Astrocyte (in vitro differentiated cells and primary cell): Measurements from ENCODE around the gene SPINK6. TPM values are rescaled to one million over a fixed set of nuclear protein-coding genes. Genes with fewer than 3 reads are reported as not detected.

Experiments used
- DNase-seq: peaks from one replicate; pipeline ENCODE4 v3.0.0-alpha.2; 2010; ENCODE audit warnings: low read depth
- FAIRE-seq: peaks from 2 replicates; lab custom pipeline; 2011; peaks lifted over from hg19 to GRCh38; lab: Jason Lieb, UNC
- H2AFZ ChIP-seq: 2 replicates; pipeline ENCODE4 v1.6.0; 2012; ENCODE audit warnings: low read depth, low read length, inconsistent platforms
- H3K27ac ChIP-seq: 2 replicates; pipeline ENCODE4 v1.5.1; 2011; ENCODE audit warnings: low read depth, low read length, inconsistent platforms
- H3K27me3 ChIP-seq: 2 replicates; pipeline ENCODE4 v1.6.0; 2011; ENCODE audit warnings: low read length, inconsistent platforms; ENCODE audit not compliant: insufficient read depth
- H3K36me3 ChIP-seq: 2 replicates; pipeline ENCODE4 v1.5.1; 2011; ENCODE audit warnings: low read length, inconsistent platforms; ENCODE audit not compliant: insufficient read depth
- H3K4me1 ChIP-seq: 2 replicates; pipeline ENCODE4 v1.5.1; 2011; ENCODE audit warnings: low read length, inconsistent platforms; ENCODE audit not compliant: insufficient read depth
- H3K4me2 ChIP-seq: 2 replicates; pipeline ENCODE4 v1.6.0; 2012; ENCODE audit warnings: low read length, inconsistent platforms
- H3K4me3 ChIP-seq: 2 replicates; pipeline ENCODE4 v1.5.1; 2011; ENCODE audit warnings: low read depth, mild to moderate bottlenecking, low read length, inconsistent platforms; ENCODE audit not compliant: insufficient read depth
- H3K79me2 ChIP-seq: 2 replicates; pipeline ENCODE4 v1.6.0; 2012; ENCODE audit warnings: mild to moderate bottlenecking, low read length, inconsistent platforms; ENCODE audit not compliant: insufficient read depth
- H3K9ac ChIP-seq: 2 replicates; pipeline ENCODE4 v1.6.0; 2012; ENCODE audit warnings: mild to moderate bottlenecking, low read length, inconsistent platforms
- H3K9me3 ChIP-seq: 2 replicates; pipeline ENCODE4 v1.5.1; 2012; ENCODE audit warnings: low read depth, mild to moderate bottlenecking, low read length, inconsistent platforms; ENCODE audit not compliant: insufficient read depth
- H4K20me1 ChIP-seq: 2 replicates; pipeline ENCODE4 v1.6.0; 2012; ENCODE audit warnings: low read length, inconsistent platforms; ENCODE audit not compliant: insufficient read depth
- H3K27ac Mint-ChIP-seq: one replicate; pipeline ENCODE4 v1.8.0; 2021; ENCODE audit warnings: mild to moderate bottlenecking, mixed read lengths; ENCODE audit not compliant: unreplicated experiment
- H3K27me3 Mint-ChIP-seq: one replicate; pipeline ENCODE4 v1.8.0; 2021; ENCODE audit warnings: low read depth, mixed read lengths; ENCODE audit not compliant: unreplicated experiment
- H3K36me3 Mint-ChIP-seq: one replicate; pipeline ENCODE4 v1.8.0; 2021; ENCODE audit warnings: low read depth, mixed read lengths; ENCODE audit not compliant: unreplicated experiment
- H3K4me1 Mint-ChIP-seq: one replicate; pipeline ENCODE4 v1.8.0; 2021; ENCODE audit warnings: low read depth, mixed read lengths; ENCODE audit not compliant: unreplicated experiment
- H3K4me3 Mint-ChIP-seq: one replicate; pipeline ENCODE4 v1.8.0; 2021; ENCODE audit warnings: mild to moderate bottlenecking, moderate library complexity, mixed read lengths; ENCODE audit not compliant: unreplicated experiment
- H3K9me3 Mint-ChIP-seq: one replicate; pipeline ENCODE4 v1.8.0; 2021; ENCODE audit warnings: mild to moderate bottlenecking, mixed read lengths; ENCODE audit not compliant: unreplicated experiment
- CTCF ChIP-seq: IDR thresholded peaks from 2 replicates; pipeline ENCODE4 v1.5.1; 2011; ENCODE audit warnings: low read depth, mild to moderate bottlenecking, inconsistent platforms, low read length, moderate library complexity; ENCODE audit not compliant: insufficient read depth
- EZH2 ChIP-seq: IDR thresholded peaks from 2 replicates; pipeline ENCODE4 v1.6.1; 2012; ENCODE audit warnings: mild to moderate bottlenecking, low read length, inconsistent platforms; ENCODE audit not compliant: insufficient read depth
- total RNA-seq: library from RNA; stranded (reverse); gene quantifications from 2 replicates; pipeline ENCODE4 v1.2.1, GENCODE V29; 2021

The SPINK6 gene
- total RNA-seq, 1 donor from 2014 or later, result not detected

GRCh38 chr5:148163345-148163744, 39.5 kb upstream of the SPINK6 start:
- no peaks in the 10 kb centered on the region for H3K4me1 Mint-ChIP-seq
- H3K4me3 Mint-ChIP-seq, result no peak overlapping the region
- H3K4me1 ChIP-seq, result no peaks in the 10 kb centered on the region
- no peaks in the 10 kb centered on the region for H3K27me3 ChIP-seq
- no peak overlapping the region for H2AFZ ChIP-seq
- no peak for DNase-seq
- TF ChIP-seq CTCF (no peak), EZH2 (no peak)
- no peaks in the 10 kb centered on the region for H3K36me3 ChIP-seq
- H3K79me2 ChIP-seq, result no peaks in the 10 kb centered on the region
- no peak overlapping the region for H3K9ac ChIP-seq
- H3K36me3 Mint-ChIP-seq, result no peaks in the 10 kb centered on the region
- no peak for FAIRE-seq
- H3K9me3 ChIP-seq, result no peaks in the 10 kb centered on the region
- no peak overlapping the region for H3K27ac ChIP-seq
- no peak overlapping the region for H3K27ac Mint-ChIP-seq
- H3K9me3 Mint-ChIP-seq, result no peaks in the 10 kb centered on the region
- no peaks in the 10 kb centered on the region for H4K20me1 ChIP-seq
- no peaks in the 10 kb centered on the region for H3K27me3 Mint-ChIP-seq
- no peak overlapping the region for H3K4me2 ChIP-seq
- no peak overlapping the region for H3K4me3 ChIP-seq

GRCh38 chr5:148166550-148167283, 36.1 kb upstream of the SPINK6 start:
- Mint-ChIP-seq H3K9me3 (no peaks in the 10 kb centered on the region), H3K4me1 (no peaks in the 10 kb centered on the region), H3K27me3 (no peaks in the 10 kb centered on the region), H3K27ac (no peak overlapping the region), H3K36me3 (no peaks in the 10 kb centered on the region), H3K4me3 (no peak overlapping the region)
- H3K4me1 ChIP-seq, result no peaks in the 10 kb centered on the region
- H3K9me3 ChIP-seq, result no peaks in the 10 kb centered on the region
- DNase-seq (no peak), FAIRE-seq (no peak)
- H3K27me3 ChIP-seq, result no peaks in the 10 kb centered on the region
- H3K9ac ChIP-seq, result no peak overlapping the region
- TF ChIP-seq CTCF (no peak), EZH2 (no peak)
- no peak overlapping the region for H2AFZ ChIP-seq
- H3K27ac ChIP-seq, result no peak overlapping the region
- H3K36me3 ChIP-seq, result no peaks in the 10 kb centered on the region
- no peak overlapping the region for H3K4me2 ChIP-seq
- H4K20me1 ChIP-seq, result no peaks in the 10 kb centered on the region
- H3K79me2 ChIP-seq, result no peaks in the 10 kb centered on the region
- no peak overlapping the region for H3K4me3 ChIP-seq

- Histone ChIP-seq H3K4me3 (no peak within 1 kb of the TSS), H2AFZ (no peak within 1 kb of the TSS), H3K4me1 (no peaks in the 10 kb centered on the region), H3K4me2 (no peak within 1 kb of the TSS), H3K27ac (no peak within 1 kb of the TSS), H4K20me1 (no peaks in the 10 kb centered on the region), H3K9ac (no peak within 1 kb of the TSS), H3K79me2 (no peaks in the 10 kb centered on the region), H3K27me3 (no peaks in the 10 kb centered on the region), H3K36me3 (no peaks in the 10 kb centered on the region), H3K9me3 (no peaks in the 10 kb centered on the region)
- no peak for DNase-seq
- TF ChIP-seq CTCF (no peak), EZH2 (no peak)
- H3K36me3 Mint-ChIP-seq, result no peaks in the 10 kb centered on the region
- no peaks in the 10 kb centered on the region for H3K27me3 Mint-ChIP-seq
- H3K9me3 Mint-ChIP-seq, result no peaks in the 10 kb centered on the region
- H3K27ac Mint-ChIP-seq, result no peak within 1 kb of the TSS
- FAIRE-seq, result no peak
- no peaks in the 10 kb centered on the region for H3K4me1 Mint-ChIP-seq
- no peak within 1 kb of the TSS for H3K4me3 Mint-ChIP-seq
Measured at GRCh38 chr5:148168246-148168645, 34.6 kb upstream of the SPINK6 start, which contains the start of gene SPINK14. SPINK14 (plus strand) TSS chr5:148168546; CDS start chr5:148169733, 1,187 bp downstream.
